ENCODE results near the gene MYO1E.

The MYO1E gene

GRCh38 chr15:59256482-59256881, 116.2 kb downstream of the MYO1E start:
- no peak for DNase-seq

GRCh38 chr15:59255680-59256336, 116.9 kb downstream of the MYO1E start:
- DNase-seq = peak; percentile 28

GRCh38 chr15:59252137-59252536, 120.5 kb downstream of the MYO1E start:
- DNase-seq = no peak

- DNase-seq = no peak
These were observed 121.4 kb downstream of the MYO1E start for GRCh38 chr15:59251001-59251845.

GRCh38 chr15:59250249-59250648, 122.4 kb downstream of the MYO1E start:
- no peak for DNase-seq

- no peak for DNase-seq
These were observed 122.9 kb downstream of the MYO1E start for GRCh38 chr15:59249816-59250215.

- peak; percentile 54 for DNase-seq
These were observed 125.3 kb downstream of the MYO1E start for GRCh38 chr15:59247364-59247763.

GRCh38 chr15:59245559-59245958, 127.1 kb downstream of the MYO1E start:
- DNase-seq = no peak

- DNase-seq = no peak
These were observed 128.3 kb downstream of the MYO1E start for GRCh38 chr15:59244337-59244736.

GRCh38 chr15:59243622-59244021, 129.0 kb downstream of the MYO1E start:
- no peak for DNase-seq

- no peak for DNase-seq
These were observed 130.0 kb downstream of the MYO1E start for GRCh38 chr15:59242649-59243048.

- no peak for DNase-seq
These were observed 132.6 kb downstream of the MYO1E start for GRCh38 chr15:59240036-59240435.

GRCh38 chr15:59237924-59238331, 134.7 kb downstream of the MYO1E start:
- DNase-seq = no peak

- DNase-seq = no peak
These were observed 135.4 kb downstream of the MYO1E start for GRCh38 chr15:59237119-59237855.

GRCh38 chr15:59236394-59236793, 136.3 kb downstream of the MYO1E start:
- DNase-seq = no peak

- DNase-seq = no peak
These were observed 140.2 kb downstream of the MYO1E start for GRCh38 chr15:59232476-59232875.

GRCh38 chr15:59230531-59231055, 142.1 kb downstream of the MYO1E start:
- no peak for DNase-seq

- DNase-seq = no peak
These were observed 143.2 kb downstream of the MYO1E start for GRCh38 chr15:59229453-59229852.

- no peak for DNase-seq
These were observed 143.7 kb downstream of the MYO1E start for GRCh38 chr15:59229015-59229414.

GRCh38 chr15:59227021-59227420, 145.7 kb downstream of the MYO1E start:
- DNase-seq = no peak

GRCh38 chr15:59224474-59224873, 148.2 kb downstream of the MYO1E start:
- no peak for DNase-seq

- no peak for DNase-seq
These were observed 148.9 kb downstream of the MYO1E start for GRCh38 chr15:59223736-59224135.

GRCh38 chr15:59222906-59223550, 149.6 kb downstream of the MYO1E start:
- DNase-seq = no peak
